Ishikawa (cell line): ENCODE results near the gene MRPS24.
A peak's percentile ranks its signal among the peaks of the same experiment; 100 is the strongest.

ENCODE experiments used
- CEBPB ChIP-seq: IDR thresholded peaks from 2 replicates; pipeline ENCODE4 v1.6.1; 2012
- CREB1 ChIP-seq: IDR thresholded peaks from 2 replicates; pipeline ENCODE4 v1.6.1; 2012; ENCODE audit warnings: low read depth
- EGR1 ChIP-seq: IDR thresholded peaks from 2 replicates; pipeline ENCODE4 v1.6.1; 2012
- EP300 ChIP-seq: IDR thresholded peaks from 2 replicates; pipeline ENCODE4 v1.6.1; 2012; ENCODE audit warnings: borderline replicate concordance
- FOXM1 ChIP-seq: IDR thresholded peaks from 2 replicates; pipeline ENCODE4 v1.6.1; 2012; ENCODE audit warnings: low read depth, borderline replicate concordance
- NFIC ChIP-seq: IDR thresholded peaks from 2 replicates; pipeline ENCODE4 v1.6.1; 2012
- RAD21 ChIP-seq: IDR thresholded peaks from 2 replicates; pipeline ENCODE4 v1.6.1; 2012; ENCODE audit warnings: low read depth
- TAF1 ChIP-seq: IDR thresholded peaks from 2 replicates; pipeline ENCODE4 v1.6.1; 2012; ENCODE audit warnings: low read depth, mild to moderate bottlenecking
- TCF12 ChIP-seq: IDR thresholded peaks from 2 replicates; pipeline ENCODE4 v1.6.1; 2012; ENCODE audit warnings: low read depth
- TEAD4 ChIP-seq: IDR thresholded peaks from 2 replicates; pipeline ENCODE4 v1.6.1; 2012
- YY1 ChIP-seq: IDR thresholded peaks from 2 replicates; pipeline ENCODE4 v1.6.1; 2012; ENCODE audit warnings: low read depth
- ZBTB7A ChIP-seq: IDR thresholded peaks from 2 replicates; pipeline ENCODE4 v1.6.1; 2012; ENCODE audit warnings: low read depth
- TF ChIP-seq, protein P1 (sequence below): IDR thresholded peaks from 2 replicates; pipeline ENCODE4 v1.6.1; 2012
- TF ChIP-seq, protein P2 (sequence below): IDR thresholded peaks from 2 replicates; pipeline ENCODE4 v1.6.1; 2012; ENCODE audit warnings: low read depth, mild to moderate bottlenecking
- TF ChIP-seq, protein P3 (sequence below): IDR thresholded peaks from 2 replicates; pipeline ENCODE4 v1.6.1; 2012

MRPS24 gene

DNA sequence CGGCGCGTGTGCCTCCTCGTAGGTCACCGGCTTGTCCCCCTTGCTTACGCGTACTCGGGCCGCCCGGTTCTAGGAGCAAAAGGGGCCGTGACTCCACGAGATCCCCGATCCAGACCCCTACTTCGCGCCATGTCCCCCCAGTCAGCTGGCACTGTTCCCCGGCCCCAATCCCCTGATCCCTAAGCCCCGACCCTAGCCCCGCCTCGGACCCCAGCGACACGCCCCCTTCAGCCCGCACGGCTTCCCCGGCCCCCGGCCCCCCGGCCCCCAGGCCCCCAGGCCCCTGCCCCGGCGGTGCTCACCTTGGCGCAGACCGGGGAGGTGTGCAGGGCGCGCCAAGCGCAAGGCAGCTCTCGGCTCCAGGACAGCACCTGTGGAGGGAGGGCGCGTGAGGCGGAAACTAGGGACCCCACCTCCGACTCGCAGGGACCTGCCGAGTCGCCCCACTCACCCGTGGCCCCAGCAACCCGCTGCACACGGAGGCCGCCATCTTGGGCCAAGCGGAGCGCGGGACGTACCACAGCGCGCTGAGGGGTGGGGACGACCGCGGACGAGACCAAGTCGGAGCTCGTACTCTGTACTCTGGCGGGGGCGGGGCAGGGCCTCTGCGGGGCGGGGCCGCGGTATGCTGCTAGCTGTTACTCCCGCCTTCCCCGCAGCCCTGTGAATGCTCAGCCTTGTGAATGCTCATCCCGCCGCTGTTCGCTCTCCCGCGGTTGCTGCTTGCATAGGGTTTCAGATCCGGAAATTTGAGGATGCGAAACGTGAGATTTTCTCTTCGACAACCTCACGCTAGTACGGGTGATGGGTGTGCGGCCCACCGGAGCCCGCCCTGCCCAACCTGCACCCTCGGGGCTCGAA, at the start of gene MRPS24:
Gene MRPS24, minus strand, starts transcription at position 512 of the 861 bp plus-strand sequence. Its CDS starts 22 bp downstream, at position 490.
- TF ChIP-seq, protein P1, sequence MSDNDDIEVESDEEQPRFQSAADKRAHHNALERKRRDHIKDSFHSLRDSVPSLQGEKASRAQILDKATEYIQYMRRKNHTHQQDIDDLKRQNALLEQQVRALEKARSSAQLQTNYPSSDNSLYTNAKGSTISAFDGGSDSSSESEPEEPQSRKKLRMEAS, result peak; percentile 58; the same call in 1 of the 2 replicates
- TF ChIP-seq YY1 (peak; percentile 98), TAF1 (peak; percentile 97), TCF12 (no peak), EP300 (0 out of 2 replicates have a peak, but pooled peaks have one; percentile 25)

DNA sequence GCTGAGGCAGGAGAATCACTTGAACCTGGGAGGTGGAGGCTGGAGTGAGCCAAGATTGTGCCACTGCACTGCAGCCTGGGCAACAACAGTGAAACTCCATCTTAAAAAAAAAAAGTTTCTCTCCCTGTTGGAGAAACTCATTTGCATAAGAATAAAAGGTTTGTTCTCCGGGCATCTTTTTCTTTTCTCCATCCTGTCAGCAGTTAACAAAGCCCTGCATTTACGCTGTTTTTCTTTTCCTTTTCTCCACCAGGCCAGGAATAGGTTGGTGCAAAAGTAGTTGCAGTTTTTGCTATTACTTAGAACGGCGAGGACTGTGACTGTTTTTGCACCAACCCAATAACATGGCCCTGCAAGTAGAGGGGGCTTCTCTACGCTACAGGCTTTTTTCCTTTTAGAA, 46.6 kb upstream of the MRPS24 start:
- TF ChIP-seq NFIC, result no peak
- TF ChIP-seq EGR1, result no peak
- no peak for TF ChIP-seq CEBPB
- no peak for TF ChIP-seq TEAD4
- TF ChIP-seq YY1, result no peak
- TF ChIP-seq CREB1, result no peak
- TF ChIP-seq, protein P2, sequence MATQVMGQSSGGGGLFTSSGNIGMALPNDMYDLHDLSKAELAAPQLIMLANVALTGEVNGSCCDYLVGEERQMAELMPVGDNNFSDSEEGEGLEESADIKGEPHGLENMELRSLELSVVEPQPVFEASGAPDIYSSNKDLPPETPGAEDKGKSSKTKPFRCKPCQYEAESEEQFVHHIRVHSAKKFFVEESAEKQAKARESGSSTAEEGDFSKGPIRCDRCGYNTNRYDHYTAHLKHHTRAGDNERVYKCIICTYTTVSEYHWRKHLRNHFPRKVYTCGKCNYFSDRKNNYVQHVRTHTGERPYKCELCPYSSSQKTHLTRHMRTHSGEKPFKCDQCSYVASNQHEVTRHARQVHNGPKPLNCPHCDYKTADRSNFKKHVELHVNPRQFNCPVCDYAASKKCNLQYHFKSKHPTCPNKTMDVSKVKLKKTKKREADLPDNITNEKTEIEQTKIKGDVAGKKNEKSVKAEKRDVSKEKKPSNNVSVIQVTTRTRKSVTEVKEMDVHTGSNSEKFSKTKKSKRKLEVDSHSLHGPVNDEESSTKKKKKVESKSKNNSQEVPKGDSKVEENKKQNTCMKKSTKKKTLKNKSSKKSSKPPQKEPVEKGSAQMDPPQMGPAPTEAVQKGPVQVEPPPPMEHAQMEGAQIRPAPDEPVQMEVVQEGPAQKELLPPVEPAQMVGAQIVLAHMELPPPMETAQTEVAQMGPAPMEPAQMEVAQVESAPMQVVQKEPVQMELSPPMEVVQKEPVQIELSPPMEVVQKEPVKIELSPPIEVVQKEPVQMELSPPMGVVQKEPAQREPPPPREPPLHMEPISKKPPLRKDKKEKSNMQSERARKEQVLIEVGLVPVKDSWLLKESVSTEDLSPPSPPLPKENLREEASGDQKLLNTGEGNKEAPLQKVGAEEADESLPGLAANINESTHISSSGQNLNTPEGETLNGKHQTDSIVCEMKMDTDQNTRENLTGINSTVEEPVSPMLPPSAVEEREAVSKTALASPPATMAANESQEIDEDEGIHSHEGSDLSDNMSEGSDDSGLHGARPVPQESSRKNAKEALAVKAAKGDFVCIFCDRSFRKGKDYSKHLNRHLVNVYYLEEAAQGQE, result no peak
- TF ChIP-seq, protein P3, sequence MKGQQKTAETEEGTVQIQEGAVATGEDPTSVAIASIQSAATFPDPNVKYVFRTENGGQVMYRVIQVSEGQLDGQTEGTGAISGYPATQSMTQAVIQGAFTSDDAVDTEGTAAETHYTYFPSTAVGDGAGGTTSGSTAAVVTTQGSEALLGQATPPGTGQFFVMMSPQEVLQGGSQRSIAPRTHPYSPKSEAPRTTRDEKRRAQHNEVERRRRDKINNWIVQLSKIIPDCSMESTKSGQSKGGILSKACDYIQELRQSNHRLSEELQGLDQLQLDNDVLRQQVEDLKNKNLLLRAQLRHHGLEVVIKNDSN, result no peak

DNA sequence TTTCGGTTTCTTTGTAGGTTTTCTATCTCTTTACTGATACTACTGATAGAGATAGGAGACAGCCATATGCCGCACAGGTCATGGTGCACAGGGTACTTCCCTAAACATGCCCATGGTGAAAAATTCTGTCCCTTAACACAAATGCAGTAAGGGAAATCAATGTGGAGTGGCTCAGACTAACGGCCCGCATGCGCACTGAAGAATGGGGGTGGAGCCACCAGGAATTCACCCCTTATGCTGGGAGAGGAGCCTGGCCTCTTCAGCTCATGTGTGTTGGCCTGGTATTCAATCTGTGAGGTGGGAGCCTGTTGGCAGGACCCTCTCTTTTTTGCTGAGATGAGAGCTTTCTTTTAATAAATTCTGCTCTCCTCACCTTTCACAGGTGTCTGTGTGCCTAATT, 45.5 kb upstream of the MRPS24 start:
- no peak for TF ChIP-seq FOXM1
- TF ChIP-seq CEBPB, result no peak
- no peak for TF ChIP-seq TAF1
- no peak for TF ChIP-seq EP300
- no peak for TF ChIP-seq YY1
- TF ChIP-seq ZBTB7A, result no peak
- TF ChIP-seq, protein P2, result no peak
- no peak for TF ChIP-seq CREB1
- TF ChIP-seq EGR1, result no peak
- TF ChIP-seq NFIC, result no peak
- no peak for TF ChIP-seq TCF12
- TF ChIP-seq, protein P3, result no peak
- TF ChIP-seq TEAD4, result no peak
- TF ChIP-seq RAD21, result no peak
- TF ChIP-seq, protein P1, result no peak

DNA sequence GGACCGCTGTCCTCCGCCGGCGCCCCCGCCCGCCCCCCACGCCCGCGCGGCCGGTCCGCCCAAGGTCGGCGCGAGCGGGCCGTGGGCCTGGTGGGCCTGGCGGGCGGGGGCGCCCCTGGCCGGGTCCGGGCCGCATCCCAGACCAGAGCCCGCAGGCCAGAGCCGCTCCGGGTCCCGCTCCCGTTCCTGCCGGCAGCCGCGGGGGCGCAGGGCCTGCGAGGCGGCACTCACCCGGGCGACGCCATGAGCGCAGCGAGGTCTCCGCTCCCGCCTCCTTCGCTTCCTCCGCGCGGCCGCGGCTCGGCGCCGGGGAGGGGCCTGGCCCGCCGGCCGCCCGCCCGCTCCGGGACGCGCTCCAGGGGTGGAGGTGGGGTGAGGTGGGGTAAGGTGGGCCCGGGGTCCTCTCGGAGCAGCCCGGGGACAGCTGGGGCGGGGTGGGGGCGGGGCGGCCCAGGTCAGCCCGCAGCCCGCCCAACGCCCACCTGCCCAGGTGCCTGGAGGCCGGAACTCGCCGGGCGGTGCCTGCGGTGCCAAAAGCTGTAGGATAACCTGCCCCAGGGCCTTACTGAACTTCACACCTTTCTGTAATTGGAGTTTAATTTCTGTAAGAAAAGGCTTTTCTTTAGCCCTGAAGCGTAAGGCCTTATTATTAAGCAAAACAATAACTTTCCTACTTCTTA, 37.2 kb upstream of the MRPS24 start, which contains the start of gene URGCP:
Gene URGCP, minus strand, starts transcription at position 266 of the 680 bp plus-strand sequence. Its CDS starts 21 bp downstream, at position 245.
- TF ChIP-seq EGR1 (peak; percentile 74), TEAD4 (no peak), TAF1 (peak; percentile 53; the same call in 1 of the 2 replicates), CREB1 (no peak), CEBPB (no peak), ZBTB7A (peak; percentile 43; the same call in 1 of the 2 replicates), FOXM1 (no peak), EP300 (no peak), RAD21 (no peak), TCF12 (peak; percentile 23; the same call in 1 of the 2 replicates), YY1 (peak; percentile 78), NFIC (0 out of 2 replicates have a peak, but pooled peaks have one; percentile 23)
- TF ChIP-seq, protein P2, result no peak
- TF ChIP-seq, protein P1, result peak; percentile 57; the same call in 1 of the 2 replicates
- TF ChIP-seq, protein P3, result no peak
